ENCODE measurements around the gene TEX19.
"Not testable (repeated sequence)": the region's sequence is repeated elsewhere in the genome, so short reads cannot be mapped to it uniquely, and the experiment has no call there.

The TEX19 gene

DNA sequence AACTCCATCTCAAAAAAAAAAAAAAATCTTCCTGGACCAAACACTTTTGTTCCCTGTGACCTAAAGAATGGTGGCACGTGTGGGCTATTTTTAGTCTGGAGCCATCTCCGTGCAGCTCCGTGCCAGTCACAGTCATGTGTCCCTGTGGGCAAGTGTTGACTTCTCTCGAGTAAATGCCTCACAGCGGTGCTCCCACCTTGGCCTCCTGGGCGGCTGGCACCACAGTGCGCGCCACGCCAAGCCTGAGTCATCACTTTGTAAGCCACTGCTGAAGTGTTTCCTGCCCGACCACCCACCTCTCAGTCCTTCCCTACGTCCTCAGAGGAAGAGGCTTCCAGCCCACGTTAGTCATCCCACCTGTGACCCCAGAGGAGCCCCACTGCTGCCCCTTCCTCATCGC lies 48.2 kb downstream of the TEX19 start:
- Histone ChIP-seq H3K4me3 (ENCODE audit: extremely low read depth, insufficient read depth, low read length, poor library complexity, severe bottlenecking) (no peak overlapping the region), H3K36me3 (ENCODE audit: control insufficient read depth, insufficient read depth, low read length) (peaks cover 14% of the 10 kb centered on the region), H3K9me3 (ENCODE audit: control insufficient read depth, low read length) (no peaks in the 10 kb centered on the region), H3K27ac (ENCODE audit: low read depth, low read length, severe bottlenecking) (no peak overlapping the region), H3K4me1 (ENCODE audit: control insufficient read depth, insufficient read depth, low read length, poor library complexity, severe bottlenecking) (no peaks in the 10 kb centered on the region)
- WGBS, 2 experiments (ENCODE audit: insufficient coverage in 2 of 2) = 93 to 97% methylated on average over 13 of the region's 13 CpGs

GRCh38 chr17:82408288-82408937 lies 49.4 kb downstream of the TEX19 start:
- Histone ChIP-seq H3K4me3 (ENCODE audit: extremely low read depth, insufficient read depth, low read length, poor library complexity, severe bottlenecking) (no peak overlapping the region), H3K9me3 (ENCODE audit: control insufficient read depth, low read length) (no peaks in the 10 kb centered on the region), H3K36me3 (ENCODE audit: control insufficient read depth, insufficient read depth, low read length) (peaks cover 13% of the 10 kb centered on the region), H3K27ac (ENCODE audit: low read depth, low read length, severe bottlenecking) (no peak overlapping the region), H3K4me1 (ENCODE audit: control insufficient read depth, insufficient read depth, low read length, poor library complexity, severe bottlenecking) (no peaks in the 10 kb centered on the region)
- WGBS, 2 experiments (ENCODE audit: insufficient coverage in 2 of 2) = 91 to 95% methylated on average over 13 to 15 of the region's 15 CpGs

DNA sequence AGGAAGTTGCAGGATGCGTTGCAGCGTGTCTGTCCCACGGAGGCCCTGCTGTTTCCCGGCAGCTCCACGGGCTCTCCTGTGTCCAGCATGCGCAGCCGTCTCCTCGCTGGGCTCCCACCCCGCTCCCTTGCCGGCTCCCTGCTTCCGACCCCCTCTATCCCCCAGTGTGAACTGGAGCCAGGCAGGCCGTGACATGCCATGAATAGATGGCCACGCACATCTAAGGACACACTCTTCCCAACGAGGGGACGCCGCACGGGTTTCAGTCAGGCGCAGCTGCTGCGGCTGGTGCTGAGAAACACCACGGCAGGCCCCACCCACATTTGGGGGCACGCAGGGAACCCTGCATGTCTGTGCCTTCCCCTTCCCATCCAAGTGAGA lies 49.9 kb downstream of the TEX19 start:
- no peak overlapping the region for H3K4me3 ChIP-seq (ENCODE audit: extremely low read depth, insufficient read depth, low read length, poor library complexity, severe bottlenecking)
- H3K4me1 ChIP-seq (ENCODE audit: control insufficient read depth, insufficient read depth, low read length, poor library complexity, severe bottlenecking) = no peaks in the 10 kb centered on the region
- 95% methylated on average over 20 of the region's 21 CpGs for WGBS, 2 experiments (ENCODE audit: insufficient coverage in 2 of 2)
- H3K36me3 ChIP-seq (ENCODE audit: control insufficient read depth, insufficient read depth, low read length) = peaks cover 10% of the 10 kb centered on the region
- no peaks in the 10 kb centered on the region for H3K9me3 ChIP-seq (ENCODE audit: control insufficient read depth, low read length)
- H3K27ac ChIP-seq (ENCODE audit: low read depth, low read length, severe bottlenecking) = no peak overlapping the region

- no peaks in the 10 kb centered on the region for H3K4me1 ChIP-seq (ENCODE audit: control insufficient read depth, insufficient read depth, low read length, poor library complexity, severe bottlenecking)
- WGBS, 2 experiments (ENCODE audit: insufficient coverage in 2 of 2) = 87 to 93% methylated on average over 10 to 12 of the region's 14 CpGs
- H3K4me3 ChIP-seq (ENCODE audit: extremely low read depth, insufficient read depth, low read length, poor library complexity, severe bottlenecking) = no peak overlapping the region
- no peak overlapping the region for H3K27ac ChIP-seq (ENCODE audit: low read depth, low read length, severe bottlenecking)
- no peaks in the 10 kb centered on the region for H3K9me3 ChIP-seq (ENCODE audit: control insufficient read depth, low read length)
- H3K36me3 ChIP-seq (ENCODE audit: control insufficient read depth, insufficient read depth, low read length) = peaks cover 11% of the 10 kb centered on the region
These were observed 51.1 kb downstream of the TEX19 start for GRCh38 chr17:82410014-82410716.

DNA sequence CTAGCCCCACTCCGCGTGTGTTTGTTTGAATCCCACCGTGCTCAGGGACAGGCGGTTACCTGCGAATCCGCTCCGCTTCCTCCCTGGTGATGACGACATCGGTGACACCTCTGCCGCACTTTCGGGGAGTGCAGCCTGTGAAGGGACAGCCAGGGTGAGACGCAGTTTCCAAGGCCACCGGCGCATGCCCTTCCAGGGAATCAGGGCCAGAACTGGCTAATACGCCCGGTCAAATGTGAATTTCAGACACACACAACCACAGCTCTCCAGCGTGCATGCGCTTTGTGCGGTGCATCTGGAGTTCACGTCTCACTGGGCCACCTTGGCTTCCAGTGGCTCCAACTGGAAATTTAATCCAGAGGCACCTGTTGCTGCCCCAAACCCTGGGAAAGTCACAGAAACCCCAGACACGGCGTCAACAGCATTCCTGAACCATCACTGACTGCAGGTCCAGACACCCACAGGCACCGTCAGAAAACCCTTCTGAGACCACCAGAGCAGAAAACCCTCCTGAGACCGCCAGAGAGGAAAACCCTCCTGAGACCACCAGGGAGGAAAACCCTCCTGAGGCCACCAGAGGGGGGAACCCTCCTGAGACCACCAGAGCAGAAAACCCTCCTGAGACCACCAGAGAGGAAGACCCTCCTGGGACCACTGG lies 52.5 kb downstream of the TEX19 start:
- no peak overlapping the region for H3K4me3 ChIP-seq (ENCODE audit: extremely low read depth, insufficient read depth, low read length, poor library complexity, severe bottlenecking)
- H3K4me1 ChIP-seq (ENCODE audit: control insufficient read depth, insufficient read depth, low read length, poor library complexity, severe bottlenecking) = no peaks in the 10 kb centered on the region
- H3K36me3 ChIP-seq (ENCODE audit: control insufficient read depth, insufficient read depth, low read length) = peaks cover 5% of the 10 kb centered on the region
- 92 to 95% methylated on average over 23 of the region's 24 CpGs for WGBS, 2 experiments (ENCODE audit: insufficient coverage in 2 of 2)
- H3K9me3 ChIP-seq (ENCODE audit: control insufficient read depth, low read length) = no peaks in the 10 kb centered on the region
- H3K27ac ChIP-seq (ENCODE audit: low read depth, low read length, severe bottlenecking) = no peak overlapping the region

DNA sequence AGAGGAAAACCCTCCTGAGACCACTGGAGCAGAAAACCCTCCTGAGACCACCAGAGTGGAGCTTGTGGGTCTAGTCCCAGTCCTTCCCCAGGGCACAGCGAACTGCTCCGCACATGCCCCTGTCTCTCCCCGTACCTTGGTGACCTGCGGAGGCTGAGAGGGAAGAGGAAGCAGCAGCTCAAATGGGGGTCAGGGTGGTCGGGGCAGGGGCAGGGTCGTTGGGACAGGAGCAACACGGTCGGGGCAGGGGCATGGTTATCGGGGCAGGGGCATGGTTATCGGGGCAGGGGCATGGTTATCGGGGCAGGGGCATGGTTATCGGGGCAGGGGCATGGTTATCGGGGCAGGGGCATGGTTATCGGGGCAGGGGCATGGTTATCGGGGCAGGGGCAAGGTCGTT lies 53.0 kb downstream of the TEX19 start:
- H3K27ac ChIP-seq (ENCODE audit: low read depth, low read length, severe bottlenecking); H3K4me1 ChIP-seq (ENCODE audit: control insufficient read depth, insufficient read depth, low read length, poor library complexity, severe bottlenecking); H3K4me3 ChIP-seq (ENCODE audit: extremely low read depth, insufficient read depth, low read length, poor library complexity, severe bottlenecking); H3K36me3 ChIP-seq (ENCODE audit: control insufficient read depth, insufficient read depth, low read length); H3K9me3 ChIP-seq (ENCODE audit: control insufficient read depth, low read length): not testable (repeated sequence)
- 99 to 100% methylated on average over 4 to 9 of the region's 16 CpGs for WGBS, 2 experiments (ENCODE audit: insufficient coverage in 2 of 2)

DNA sequence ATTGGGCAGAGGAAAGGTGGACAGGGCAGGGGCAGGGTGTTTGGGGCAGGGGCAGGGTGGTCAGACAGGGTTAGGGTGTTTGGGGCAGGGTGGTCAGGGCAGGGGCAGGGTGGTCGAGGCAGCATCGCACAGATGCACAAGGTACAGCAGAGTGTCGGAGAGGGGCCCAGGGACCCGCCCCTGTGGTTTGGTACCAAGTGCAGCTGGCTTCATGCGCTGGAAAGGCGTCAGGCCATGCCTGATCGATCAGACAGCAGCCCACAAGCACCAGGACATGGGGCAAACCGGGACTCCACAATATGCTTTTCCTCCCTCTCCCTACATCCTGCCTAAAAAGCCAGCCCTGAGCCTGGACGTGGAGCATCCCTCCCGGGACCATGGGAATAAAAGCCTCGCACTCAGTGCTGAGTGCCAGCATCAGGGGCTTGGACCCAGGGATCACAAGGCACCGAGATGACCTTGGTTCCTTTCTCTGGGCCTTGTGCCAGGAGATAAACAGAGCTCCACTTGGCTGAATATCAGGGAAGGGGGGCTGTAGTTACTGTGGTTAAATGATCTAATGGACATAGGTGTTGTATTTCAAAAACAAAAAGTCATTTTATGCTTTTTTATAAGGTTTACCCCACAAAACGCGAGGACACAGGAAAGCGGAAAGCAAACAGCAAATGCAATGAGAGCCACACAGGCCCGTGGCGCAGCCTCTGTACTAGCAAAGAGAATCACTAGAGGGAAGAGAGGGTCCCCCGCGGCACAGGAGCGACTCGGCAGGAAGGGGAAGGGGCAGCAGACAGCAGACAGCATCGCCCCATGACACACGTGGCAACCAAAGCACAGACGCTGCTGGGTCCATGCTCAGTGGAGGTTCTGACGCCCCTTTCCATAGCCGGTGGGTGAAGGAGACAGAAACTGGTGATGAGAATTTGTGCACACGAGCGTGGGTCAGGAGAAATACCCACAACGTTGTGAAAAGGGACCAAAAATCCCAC lies 53.8 kb downstream of the TEX19 start:
- H3K4me3 ChIP-seq (ENCODE audit: extremely low read depth, insufficient read depth, low read length, poor library complexity, severe bottlenecking) = no peak overlapping the region
- H3K27ac ChIP-seq (ENCODE audit: low read depth, low read length, severe bottlenecking) = no peak overlapping the region
- no peaks in the 10 kb centered on the region for H3K9me3 ChIP-seq (ENCODE audit: control insufficient read depth, low read length)
- 94% methylated on average over 20 to 22 of the region's 29 CpGs for WGBS, 2 experiments (ENCODE audit: insufficient coverage in 2 of 2)
- peaks cover 5% of the 10 kb centered on the region for H3K36me3 ChIP-seq (ENCODE audit: control insufficient read depth, insufficient read depth, low read length)
- no peaks in the 10 kb centered on the region for H3K4me1 ChIP-seq (ENCODE audit: control insufficient read depth, insufficient read depth, low read length, poor library complexity, severe bottlenecking)
